ENCODE measurements around the gene TFF3.

TFF3 gene, protein sequence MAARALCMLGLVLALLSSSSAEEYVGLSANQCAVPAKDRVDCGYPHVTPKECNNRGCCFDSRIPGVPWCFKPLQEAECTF

DNA sequence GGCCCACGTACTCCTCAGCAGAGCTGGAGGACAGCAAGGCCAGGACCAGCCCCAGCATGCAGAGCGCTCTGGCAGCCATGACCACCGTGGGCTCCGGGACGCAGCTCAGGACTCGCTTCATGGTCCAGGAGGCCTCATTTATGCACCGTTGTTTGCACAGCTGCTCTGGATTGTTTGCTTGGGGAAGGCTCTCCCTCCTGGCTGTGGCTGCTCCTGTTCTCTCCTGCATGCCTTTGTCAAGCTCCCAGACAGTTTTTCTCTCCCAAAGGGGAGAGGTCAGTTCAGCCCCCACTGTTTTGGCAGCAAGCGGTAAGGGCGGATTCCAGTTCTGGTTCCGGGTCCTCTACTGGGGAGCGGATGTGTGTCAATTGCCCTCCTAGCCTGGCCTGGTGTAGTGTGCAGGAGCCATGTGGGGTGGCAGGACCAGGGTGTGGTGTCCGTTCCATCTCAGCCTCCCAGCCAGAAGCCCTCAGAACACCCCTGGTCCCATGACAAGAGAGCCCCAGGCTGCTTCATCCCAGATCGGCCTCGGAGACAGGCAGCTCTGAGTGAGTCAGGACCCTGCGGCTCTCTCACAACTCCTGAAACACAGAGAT is at the start of gene TFF3:
Gene TFF3, minus strand, starts transcription at position 114 of the 596 bp plus-strand sequence. Its CDS starts 35 bp downstream, at position 79.
- peak; percentile 82 for DNase-seq

DNA sequence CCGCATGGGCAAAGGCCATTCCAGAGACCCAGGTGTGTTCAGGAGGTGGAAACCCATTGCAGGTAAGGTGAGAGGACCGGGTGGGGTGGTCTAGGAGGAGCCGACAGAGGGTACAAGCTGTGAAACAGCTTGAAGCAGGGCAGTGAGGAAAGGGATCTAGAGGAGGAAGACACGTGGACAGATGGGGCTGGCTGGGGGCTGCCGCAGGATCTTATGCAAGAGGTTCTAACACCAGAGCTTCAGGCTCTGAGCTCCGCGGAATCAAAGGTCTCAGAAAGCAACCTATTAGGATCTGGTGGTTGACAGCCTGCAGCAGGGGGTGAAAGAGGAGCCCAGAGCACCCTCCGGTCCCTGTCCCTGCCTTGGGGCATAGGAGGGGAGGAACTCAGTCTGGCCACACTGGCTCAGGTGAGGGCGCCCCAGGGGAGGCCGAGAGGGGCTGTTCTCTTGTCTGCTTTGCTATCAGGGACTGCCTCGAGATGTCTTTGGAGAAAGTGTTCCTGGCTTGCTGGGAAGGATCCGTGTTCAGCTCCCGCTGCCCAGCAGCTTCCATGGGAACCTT is 49.2 kb upstream of the TFF3 start:
- no peak for DNase-seq

GRCh38 chr21:42363312-42363711 is 48.1 kb upstream of the TFF3 start:
- no peak for DNase-seq

DNA sequence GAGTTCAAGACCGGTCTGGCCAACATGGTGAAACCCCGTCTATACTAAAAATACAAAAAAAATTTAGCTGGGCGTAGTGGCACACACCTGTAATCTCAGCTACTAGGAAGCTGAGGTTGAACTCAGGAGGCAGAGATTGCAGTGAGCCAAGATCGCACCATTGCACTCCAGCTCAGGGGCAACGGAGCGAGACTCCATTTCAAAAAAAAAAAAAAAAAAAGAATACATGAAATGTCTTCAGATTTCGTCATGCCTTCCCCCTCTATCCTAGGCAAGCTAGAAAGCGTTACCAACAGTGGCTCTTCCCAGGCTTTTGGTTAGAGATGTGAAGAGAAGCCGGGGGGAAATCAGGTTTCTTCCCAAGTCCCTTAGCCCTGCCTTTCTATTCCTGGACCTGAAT is 47.5 kb upstream of the TFF3 start:
- DNase-seq, result no peak

GRCh38 chr21:42362198-42362597 is 47.0 kb upstream of the TFF3 start:
- DNase-seq, result no peak

- DNase-seq, result no peak
Observed at GRCh38 chr21:42361286-42361685, 46.1 kb upstream of the TFF3 start.

- no peak for DNase-seq
Observed at GRCh38 chr21:42360317-42360716, 45.1 kb upstream of the TFF3 start.

DNA sequence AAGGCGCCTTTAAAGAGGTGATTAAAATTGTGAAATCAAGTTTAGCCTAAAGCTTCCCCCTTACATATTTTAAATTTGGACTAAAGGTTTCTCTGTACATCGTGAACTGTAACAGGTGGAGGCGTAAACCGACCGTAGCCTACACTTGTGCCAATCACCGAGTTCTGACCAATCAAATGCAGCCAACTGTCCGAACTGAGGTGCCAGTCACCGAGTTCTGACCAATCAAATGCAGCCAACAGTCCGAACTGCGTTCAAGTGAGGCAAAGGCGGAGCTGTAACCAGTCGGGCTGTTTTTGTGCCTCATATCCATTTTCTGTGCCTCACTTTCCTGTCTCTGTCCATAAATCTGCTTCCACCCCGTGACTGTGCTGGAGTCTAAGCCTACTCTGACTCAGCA is 43.7 kb upstream of the TFF3 start:
- no peak for DNase-seq

DNA sequence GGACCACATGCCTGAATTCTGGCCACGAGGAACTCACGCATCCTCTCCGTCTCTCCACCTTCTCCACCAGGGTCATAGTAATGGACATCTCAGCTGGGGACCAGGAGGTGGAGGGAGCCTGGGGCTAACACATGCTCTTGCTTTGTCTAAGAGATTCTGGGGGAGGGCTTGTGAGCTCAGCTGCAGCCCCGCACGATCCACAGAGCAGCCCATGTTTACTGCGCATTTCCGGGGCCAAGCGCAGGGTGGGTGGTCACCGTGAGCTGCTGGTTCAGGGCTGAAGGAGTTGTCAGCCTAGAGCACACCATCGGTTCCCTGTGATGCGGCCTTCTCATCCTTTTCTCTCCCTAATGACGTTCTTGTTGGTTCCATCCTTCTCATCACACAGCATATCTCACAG is 43.1 kb upstream of the TFF3 start:
- DNase-seq, result no peak

DNA sequence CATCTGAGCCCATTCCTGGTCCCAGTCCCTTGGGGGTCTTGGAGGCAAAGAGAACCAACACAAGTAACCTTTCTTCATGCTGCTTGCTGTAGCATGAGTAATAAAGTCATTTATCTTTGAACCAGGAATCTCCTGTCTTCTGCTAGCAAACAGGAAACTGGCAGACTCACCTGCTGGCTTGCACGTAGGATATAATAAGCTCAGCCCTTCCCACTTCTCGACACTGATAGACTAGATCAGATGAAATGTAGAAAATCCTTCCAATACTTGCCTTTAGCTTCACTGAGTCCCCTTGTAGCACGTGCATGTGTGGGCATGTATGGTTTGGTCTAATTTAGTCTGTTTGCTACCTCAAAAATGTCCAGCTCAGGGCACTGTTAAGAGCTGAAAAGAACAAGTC is 42.1 kb upstream of the TFF3 start:
- DNase-seq, result no peak

DNA sequence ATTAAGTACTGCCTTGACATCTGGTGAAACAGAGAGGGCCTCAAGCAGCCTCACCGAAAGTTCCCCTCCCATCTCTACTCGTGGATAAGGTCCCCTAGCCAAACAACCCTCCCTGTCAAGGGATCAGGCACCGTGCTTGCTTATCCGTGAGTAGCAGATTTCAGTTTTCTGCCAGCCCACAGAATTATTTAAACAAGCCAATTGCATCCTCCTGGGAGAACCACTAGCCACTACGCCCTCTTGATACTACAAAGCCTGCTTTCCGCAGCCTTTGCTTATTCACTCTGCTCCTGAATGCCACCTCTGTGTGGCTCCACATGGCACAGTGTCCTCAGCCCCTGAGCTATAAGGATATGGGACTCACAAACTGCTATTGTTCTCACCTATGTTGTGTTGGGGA is 41.4 kb upstream of the TFF3 start:
- no peak for DNase-seq

DNA sequence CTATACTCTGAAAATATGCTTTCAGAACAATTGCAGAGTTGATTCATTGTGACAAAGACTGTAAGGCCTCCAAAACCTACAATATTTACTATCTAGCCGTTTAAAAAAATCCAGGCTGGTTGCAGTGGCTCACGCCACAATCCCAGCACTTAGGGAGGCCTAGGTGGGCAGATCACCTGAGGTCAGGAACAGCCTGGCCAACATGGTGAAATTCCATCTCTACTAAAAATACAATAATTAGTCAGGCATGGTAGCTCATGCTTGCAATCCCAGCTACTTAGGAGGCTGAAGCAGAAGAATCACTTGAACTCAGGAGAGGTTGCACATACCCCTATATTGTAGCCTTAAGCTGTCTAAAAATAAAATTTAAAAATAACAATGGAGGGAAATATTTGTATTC is 40.8 kb upstream of the TFF3 start:
- DNase-seq, result no peak

DNA sequence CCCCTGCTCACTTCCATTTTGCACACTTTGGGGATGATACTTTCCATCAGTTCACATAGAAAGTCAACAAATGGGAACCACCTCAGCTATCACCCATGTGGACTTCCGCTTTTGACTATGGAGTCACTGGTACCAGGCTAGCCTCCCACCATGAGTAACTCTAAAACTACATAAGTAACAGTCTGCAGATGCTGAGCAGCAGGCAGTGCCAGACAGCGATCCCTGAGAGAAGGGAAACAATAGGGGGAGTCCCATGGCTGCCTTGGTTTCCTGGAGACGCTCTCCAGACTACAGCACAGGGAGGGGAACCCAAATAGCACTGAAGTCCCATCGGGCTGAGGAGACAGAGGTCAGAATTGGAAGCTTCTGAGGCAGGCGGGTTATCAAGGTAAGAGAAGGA is 38.4 kb upstream of the TFF3 start:
- DNase-seq, result no peak

DNA sequence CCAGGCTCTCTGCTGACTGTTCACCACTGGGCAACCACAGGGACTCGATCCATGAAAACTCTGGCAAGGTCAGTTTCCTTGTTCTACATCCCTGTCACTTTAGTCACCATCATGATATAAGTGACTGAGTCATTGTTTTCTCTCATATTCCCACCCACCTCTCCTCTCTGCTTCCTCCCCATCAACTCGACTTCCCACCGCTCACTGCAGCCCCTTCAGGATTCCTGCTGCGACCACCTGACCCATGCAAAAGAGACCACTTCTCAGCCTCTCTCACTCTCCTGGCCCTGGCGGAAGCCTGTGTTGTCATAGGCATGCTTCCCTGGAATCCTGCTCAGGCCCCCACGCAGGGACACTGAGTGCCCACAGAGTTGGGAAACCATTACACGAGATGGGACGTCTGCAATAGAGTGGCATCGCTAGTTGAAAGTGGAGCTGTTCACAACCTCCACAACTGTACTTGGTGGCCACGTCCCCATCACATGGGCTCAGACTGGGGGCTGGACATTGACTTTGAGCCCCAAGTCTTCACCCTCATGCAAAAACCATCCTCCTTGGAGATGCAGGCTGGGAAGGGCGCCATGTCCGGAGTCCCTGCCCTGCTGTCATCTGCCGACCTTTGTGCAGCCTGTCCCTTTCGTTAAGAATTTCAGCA is 37.4 kb upstream of the TFF3 start:
- no peak for DNase-seq

GRCh38 chr21:42351626-42352440 is 36.6 kb upstream of the TFF3 start:
- DNase-seq, result no peak

GRCh38 chr21:42350927-42351426 is 35.8 kb upstream of the TFF3 start, which contains the start of gene TFF2:
Gene TFF2 (minus strand): TSS chr21:42350994. CDS start chr21:42350957, 37 bp downstream.
- DNase-seq, result no peak

- no peak for DNase-seq
Observed at GRCh38 chr21:42350318-42350910, 35.2 kb upstream of the TFF3 start.

DNA sequence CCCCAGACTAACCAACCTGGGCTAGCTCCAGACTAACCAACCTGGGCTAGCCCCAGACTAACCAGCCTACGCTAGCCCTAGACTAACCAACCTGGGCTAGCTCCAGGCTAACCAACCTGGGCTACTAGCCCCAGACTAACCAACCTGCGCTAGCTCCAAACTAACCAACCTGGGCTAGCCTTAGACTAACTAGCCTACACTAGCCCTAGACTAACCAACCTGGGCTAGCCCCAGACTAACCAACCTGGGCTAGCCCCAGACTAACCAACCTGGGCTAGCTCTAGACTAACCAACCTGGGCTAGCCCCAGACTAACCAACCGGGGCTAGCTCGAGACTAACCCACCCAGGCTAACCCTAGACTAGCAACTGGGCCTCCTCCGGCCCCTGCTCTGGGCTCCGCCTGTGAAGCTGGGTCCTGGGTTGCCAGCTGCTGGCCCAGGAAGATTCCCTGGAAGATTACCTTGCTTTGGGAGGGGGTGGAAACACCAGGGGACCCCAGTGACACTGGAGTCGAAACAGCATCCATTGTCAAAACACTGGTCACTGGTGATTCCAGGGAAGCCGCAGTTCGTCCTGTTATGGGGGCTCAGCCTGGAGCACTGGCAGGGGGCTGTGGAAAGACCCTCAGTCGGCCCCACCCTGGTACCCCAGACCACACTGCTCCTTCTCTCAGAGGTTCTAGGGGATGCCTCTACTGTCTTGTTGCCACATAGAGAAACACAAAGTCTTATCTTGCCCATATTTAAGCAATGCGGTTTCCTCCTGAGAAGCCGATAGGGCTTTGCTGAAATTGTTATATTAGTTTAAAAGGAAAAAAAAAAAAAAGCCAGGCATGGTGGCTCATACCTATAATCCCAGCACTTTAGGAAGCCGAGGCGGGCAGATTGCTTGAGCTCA is 34.5 kb upstream of the TFF3 start:
- no peak for DNase-seq

GRCh38 chr21:42348762-42349161 is 33.6 kb upstream of the TFF3 start:
- no peak for DNase-seq

- DNase-seq, result no peak
Observed at GRCh38 chr21:42347601-42348327, 32.6 kb upstream of the TFF3 start.

Measured in NCI-H2107 (cell line).